ENCODE measurements around the gene IL31RA.
"Not testable (repeated sequence)": the region's sequence is repeated elsewhere in the genome, so short reads cannot be mapped to it uniquely, and the experiment has no call there.

IL31RA gene

DNA sequence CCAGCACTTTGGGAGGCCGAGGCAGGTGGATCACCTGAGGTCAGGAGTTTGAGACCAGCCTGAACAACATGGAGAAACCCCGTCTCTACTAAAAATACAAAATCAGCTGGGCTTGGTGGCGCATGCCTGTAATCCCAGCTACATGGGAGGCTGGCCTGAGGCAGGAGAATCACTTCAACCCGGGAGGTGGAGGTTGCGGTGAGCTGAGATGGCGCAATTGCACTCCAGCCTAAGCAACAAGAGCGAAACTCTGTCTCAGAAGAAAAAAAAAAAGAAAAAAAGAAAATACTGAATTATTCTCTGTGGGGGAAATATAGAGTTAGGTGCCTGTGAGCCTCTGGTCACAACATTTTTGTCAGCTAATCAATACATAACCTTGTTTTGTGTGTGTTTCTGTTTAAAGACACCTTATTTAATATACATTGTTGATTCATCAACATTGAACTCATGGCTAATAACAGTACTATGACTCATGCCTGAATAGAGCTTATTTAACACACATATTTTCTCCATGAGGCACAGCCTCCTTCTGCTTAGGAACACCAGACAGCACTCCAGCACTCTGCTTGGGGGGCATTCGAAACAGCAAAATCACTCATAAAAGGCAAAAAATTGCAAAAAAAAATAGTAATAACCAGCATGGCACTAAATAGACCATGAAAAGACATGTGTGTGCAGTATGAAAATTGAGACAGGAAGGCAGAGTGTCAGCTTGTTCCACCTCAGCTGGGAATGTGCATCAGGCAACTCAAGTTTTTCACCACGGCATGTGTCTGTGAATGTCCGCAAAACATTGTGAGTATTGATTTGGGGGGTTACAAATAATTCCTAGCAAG, at the start of gene IL31RA:
Gene IL31RA, plus strand, starts transcription at position 519 of the 836 bp plus-strand sequence. Its CDS starts 214 bp downstream, at position 733.
- peak within 1 kb of the TSS; percentile 47 for H3K4me3 ChIP-seq (ENCODE audit: low read depth, low read length)
- TF ChIP-seq, protein P1, sequence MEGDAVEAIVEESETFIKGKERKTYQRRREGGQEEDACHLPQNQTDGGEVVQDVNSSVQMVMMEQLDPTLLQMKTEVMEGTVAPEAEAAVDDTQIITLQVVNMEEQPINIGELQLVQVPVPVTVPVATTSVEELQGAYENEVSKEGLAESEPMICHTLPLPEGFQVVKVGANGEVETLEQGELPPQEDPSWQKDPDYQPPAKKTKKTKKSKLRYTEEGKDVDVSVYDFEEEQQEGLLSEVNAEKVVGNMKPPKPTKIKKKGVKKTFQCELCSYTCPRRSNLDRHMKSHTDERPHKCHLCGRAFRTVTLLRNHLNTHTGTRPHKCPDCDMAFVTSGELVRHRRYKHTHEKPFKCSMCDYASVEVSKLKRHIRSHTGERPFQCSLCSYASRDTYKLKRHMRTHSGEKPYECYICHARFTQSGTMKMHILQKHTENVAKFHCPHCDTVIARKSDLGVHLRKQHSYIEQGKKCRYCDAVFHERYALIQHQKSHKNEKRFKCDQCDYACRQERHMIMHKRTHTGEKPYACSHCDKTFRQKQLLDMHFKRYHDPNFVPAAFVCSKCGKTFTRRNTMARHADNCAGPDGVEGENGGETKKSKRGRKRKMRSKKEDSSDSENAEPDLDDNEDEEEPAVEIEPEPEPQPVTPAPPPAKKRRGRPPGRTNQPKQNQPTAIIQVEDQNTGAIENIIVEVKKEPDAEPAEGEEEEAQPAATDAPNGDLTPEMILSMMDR (IDR thresholded peaks at IDR 0.05; ENCODE audit: low read depth, low read length) = no peak
- TF ChIP-seq, protein P2, sequence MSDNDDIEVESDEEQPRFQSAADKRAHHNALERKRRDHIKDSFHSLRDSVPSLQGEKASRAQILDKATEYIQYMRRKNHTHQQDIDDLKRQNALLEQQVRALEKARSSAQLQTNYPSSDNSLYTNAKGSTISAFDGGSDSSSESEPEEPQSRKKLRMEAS (IDR thresholded peaks at IDR 0.05; ENCODE audit: low read depth, low read length) = no peak
- TF ChIP-seq POLR2A (IDR thresholded peaks at IDR 0.05; ENCODE audit: extremely low read depth, insufficient read length) (no peak), MYC (IDR thresholded peaks at IDR 0.05; ENCODE audit: low read depth, low read length) (no peak)
- DNase-seq (ENCODE audit: low read depth) = peak; percentile 83

DNA sequence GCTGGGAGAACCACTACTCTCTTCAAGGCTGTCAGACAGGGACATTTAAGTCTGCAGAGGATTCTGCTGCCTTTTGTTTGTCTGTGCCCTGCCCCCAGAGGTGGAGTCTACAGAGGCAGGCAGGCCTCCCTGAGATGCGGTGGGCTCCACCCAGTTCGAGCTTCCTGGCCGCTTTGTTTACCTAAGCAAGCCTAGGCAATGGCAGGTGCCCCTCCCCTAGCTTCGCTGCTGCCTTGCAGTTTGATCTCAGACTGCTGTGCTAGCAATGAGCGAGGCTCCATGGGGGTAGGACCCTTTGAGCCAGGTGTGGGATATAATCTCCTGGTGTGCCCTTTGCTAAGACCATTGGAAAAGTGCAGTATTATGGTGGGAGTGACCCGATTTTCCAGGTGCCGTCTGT, 42.3 kb upstream of the IL31RA start:
- not testable (repeated sequence) for H3K4me3 ChIP-seq (ENCODE audit: low read depth, low read length); DNase-seq (ENCODE audit: low read depth)

DNA sequence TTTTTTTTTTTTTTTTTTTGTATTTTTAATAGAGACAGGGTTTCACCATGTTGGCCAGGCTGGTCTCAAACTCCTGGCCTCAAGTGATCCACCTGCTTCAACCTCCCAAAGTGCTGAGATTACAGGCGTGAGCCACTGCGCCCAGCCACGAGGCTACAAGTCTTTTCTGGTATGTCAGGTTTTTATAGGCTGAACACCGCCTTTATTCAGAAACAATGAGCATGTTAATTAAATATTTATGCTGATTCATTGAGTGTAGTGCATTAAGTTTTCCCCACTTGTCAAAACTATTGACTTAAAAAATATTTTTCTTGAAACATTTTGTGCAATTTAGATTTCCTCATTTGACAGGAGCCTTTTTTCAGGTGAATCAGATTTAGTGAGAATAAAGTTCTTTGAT, 35.2 kb upstream of the IL31RA start:
- not testable (repeated sequence) for DNase-seq (ENCODE audit: low read depth); H3K4me3 ChIP-seq (ENCODE audit: low read depth, low read length)

- TF ChIP-seq, protein P1 (IDR thresholded peaks at IDR 0.05; ENCODE audit: low read depth, low read length) = no peak
- TF ChIP-seq, protein P2 (IDR thresholded peaks at IDR 0.05; ENCODE audit: low read depth, low read length) = no peak
- TF ChIP-seq MYC (IDR thresholded peaks at IDR 0.05; ENCODE audit: low read depth, low read length) = no peak
- no peak overlapping the region for H3K4me3 ChIP-seq (ENCODE audit: low read depth, low read length)
- DNase-seq (ENCODE audit: low read depth) = peak; percentile 33
These were observed 34.8 kb upstream of the IL31RA start for GRCh38 chr5:55816342-55816741.

- H3K4me3 ChIP-seq (ENCODE audit: low read depth, low read length) = no peak overlapping the region
- DNase-seq (ENCODE audit: low read depth) = no peak
- TF ChIP-seq, protein P1 (IDR thresholded peaks at IDR 0.05; ENCODE audit: low read depth, low read length) = no peak
- TF ChIP-seq MYC (IDR thresholded peaks at IDR 0.05; ENCODE audit: low read depth, low read length) (no peak), POLR2A (IDR thresholded peaks at IDR 0.05; ENCODE audit: extremely low read depth, insufficient read length) (no peak)
- TF ChIP-seq, protein P2 (IDR thresholded peaks at IDR 0.05; ENCODE audit: low read depth, low read length) = no peak
These were observed 34.1 kb upstream of the IL31RA start for GRCh38 chr5:55817030-55817429.

GRCh38 chr5:55820488-55820887, 30.7 kb upstream of the IL31RA start:
- H3K4me3 ChIP-seq (ENCODE audit: low read depth, low read length) = no peak overlapping the region
- TF ChIP-seq, protein P2 (IDR thresholded peaks at IDR 0.05; ENCODE audit: low read depth, low read length) = no peak
- TF ChIP-seq MYC (IDR thresholded peaks at IDR 0.05; ENCODE audit: low read depth, low read length) = no peak
- TF ChIP-seq, protein P1 (IDR thresholded peaks at IDR 0.05; ENCODE audit: low read depth, low read length) = no peak
- TF ChIP-seq POLR2A (IDR thresholded peaks at IDR 0.05; ENCODE audit: extremely low read depth, insufficient read length) = no peak
- DNase-seq (ENCODE audit: low read depth) = no peak
